HG02571 (cell line): ENCODE data around the gene TUBA3D.
A peak's percentile ranks its signal among the peaks of the same experiment; 100 is the strongest.
"Not testable (repeated sequence)": the region's sequence is repeated elsewhere in the genome, so short reads cannot be mapped to it uniquely, and the experiment has no call there.

Experiments used
- ATAC-seq: cut with Tn5 transposase; IDR thresholded peaks from one replicate; pipeline ENCODE4 v1.9.1; 2021; ENCODE audit warnings: mild to moderate bottlenecking, moderate library complexity; ENCODE audit not compliant: unreplicated experiment

Gene TUBA3D

DNA sequence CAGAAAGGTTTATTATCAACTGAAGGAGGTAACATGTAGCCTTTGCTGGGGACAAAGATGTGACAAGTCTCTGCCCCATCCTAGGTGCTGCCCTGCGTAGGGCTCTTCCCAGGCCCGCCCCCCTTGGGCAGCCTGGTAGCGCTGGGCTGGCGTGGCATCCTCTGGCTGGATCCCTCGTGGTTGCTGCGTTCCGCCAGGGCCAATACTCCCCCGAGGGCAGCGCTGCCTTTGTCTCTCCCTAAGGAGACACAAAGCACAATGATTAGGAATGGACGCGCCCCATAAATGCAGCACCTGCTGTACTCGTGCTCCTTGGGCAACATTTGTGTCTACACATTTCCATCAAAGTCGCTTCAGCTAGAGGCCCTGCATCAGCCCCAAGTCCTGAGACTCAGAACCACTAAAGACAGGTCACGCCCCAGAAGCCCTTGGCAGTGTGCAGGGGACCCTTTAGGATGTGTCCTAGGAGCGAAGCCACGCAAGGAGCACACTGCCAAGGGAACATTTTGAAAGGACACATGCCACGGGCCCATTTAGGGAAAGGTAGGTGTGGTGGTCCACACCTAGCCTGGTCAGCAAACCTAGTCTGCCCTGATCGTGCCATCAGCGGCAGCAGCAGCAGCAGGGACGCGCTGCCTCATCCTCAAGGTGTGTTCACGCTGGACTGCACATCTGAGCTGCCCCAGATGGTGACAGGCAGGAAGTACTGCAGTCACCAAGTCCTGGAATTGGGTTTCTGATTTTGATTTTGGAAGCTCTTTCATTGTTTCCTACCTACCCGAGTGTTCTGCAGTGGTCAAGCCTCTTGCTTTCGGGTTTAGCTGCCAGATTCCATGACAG, 8.3 kb downstream of the TUBA3D start:
- not testable (repeated sequence) for ATAC-seq

DNA sequence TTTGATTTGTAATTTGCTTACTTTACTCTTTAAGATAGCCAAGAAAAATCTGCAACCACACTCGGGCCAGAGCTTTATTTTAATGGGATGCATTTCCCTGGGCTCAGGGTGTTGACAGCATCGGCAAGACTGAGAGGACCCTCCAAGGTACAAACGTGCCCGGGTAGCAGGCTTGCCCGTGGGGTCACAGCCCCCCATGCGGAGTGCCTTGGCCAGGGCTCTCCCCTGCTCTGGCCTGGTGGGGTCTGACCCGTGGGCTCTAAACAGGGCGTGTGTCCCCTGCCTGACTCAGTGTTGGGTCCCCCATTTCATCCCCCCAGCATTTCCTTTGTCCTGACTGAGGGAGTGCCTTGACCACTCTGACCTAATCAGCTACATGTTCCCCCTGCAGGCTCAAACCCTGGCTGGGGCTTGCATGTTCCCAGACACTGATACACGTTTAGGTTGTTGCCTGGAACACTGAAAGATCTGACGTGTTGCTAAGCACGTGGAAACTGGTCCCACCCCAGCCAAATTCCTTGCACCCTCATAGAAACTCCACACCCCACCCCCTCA, 9.1 kb downstream of the TUBA3D start:
- ATAC-seq, result not testable (repeated sequence)

DNA sequence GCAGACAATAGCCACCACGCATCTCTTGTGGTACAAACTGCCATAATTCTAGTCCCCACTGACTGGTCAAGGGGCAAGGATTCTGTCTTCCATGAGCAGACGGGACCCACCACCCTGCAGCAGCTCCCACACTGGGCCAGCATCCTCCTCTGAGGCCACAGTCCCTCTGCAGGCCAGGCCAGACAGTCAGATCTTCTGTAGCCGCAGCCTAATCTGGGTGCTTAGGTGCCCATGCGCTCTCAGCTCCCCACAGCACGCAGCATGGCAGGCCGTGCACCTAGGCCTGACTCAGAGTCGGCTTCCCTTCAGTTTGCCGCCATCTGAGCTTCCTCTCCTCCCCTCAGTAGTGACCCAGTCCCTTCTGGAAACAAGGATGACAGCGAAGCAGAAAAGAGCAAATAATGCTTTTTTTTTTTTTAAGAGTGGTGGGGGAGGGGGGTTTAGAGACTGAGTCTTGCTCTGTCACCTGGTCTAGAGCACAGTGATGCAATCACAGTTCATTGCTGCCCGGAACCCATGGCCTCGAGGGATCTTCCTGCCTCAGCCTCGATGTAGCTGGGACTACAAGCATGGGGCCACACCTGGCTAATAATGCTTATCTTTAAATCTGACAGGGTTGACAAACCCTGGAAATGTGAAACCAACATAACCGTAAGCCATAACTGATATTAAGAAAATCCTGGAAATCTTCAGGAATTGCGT, 10.4 kb downstream of the TUBA3D start:
- ATAC-seq, result not testable (repeated sequence)

DNA sequence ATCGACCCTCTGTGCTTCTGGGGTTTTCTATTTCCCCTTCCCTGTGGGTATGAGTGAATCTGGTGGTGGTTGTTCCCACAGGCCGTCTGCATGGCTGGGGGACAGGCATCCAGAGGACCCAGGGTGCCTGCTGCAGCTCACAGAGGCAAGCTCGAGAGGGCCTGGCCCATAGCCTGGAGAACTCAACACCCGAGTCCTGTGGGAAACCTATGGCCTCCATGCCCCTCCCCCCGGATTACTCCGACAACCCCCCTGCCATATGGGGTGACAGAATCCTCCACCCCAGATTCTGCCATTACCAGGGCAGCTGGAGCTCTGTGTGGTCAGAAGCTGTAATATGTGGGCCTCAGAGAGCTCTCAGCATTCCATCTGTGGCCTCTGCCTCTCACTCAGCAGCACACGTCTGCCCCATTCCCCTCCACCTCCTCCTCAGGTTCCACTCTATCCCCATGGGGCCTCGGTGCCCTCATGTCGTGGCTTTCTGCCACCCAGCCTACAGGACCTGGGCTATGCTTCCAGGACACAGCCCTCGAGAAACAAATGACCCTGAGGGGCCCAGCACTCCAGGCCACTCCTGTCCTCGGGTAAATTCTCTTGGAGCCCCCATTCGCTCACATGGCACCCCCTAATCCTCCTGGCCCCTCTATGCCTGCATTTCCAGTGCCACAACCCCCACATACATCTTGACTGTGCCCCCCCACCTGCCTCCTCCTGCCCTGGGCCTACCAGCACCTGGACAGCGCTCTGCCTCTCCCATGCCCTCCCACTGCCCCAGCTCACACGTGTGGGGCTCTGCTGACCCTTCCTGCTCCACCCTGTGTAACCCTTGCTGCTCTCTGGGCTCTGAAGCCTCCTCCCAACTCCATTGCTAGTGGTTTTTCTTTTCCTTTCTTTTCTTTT, 12.6 kb downstream of the TUBA3D start:
- ATAC-seq, result no peak

DNA sequence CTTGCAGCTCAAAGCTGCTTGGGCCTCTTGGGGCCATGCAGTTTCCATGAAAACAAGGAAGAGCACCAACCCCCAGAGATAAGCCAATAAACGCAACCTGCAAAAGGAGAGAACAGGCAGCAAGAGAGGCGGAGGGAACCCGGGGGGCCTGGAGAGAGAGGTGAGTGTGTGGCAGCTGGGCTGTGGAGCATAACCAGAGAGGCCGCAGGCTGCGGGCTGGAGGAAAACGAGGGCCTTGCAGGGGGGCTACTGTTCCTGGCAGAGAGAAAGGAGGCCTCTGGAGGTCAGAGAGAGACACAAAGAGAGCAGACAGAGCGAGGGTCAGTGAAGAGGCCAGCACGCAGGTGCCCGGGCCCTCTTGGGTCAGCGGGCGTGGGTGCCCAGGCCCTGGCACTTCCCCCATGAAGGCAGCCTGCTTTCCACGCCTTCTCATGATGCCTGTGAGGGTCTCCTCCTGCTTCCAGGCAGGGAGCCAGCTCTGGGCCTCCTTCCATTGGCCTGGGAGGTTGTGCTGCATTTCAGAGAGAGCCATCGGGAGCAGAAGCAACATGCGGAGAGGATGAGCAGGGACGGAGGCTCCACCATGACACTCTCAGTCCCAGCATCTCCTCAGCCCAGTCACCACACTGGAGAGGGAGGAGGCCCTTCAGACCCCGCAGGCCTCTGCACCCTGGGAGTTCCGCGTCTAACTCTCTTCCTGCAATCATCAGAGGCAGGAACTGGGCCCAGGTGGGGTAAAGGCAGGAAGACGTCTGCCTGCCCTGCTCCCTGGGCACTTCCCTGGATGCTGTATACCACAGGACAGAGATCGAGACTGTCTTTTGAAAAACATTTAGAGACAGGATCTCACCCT, 14.9 kb downstream of the TUBA3D start:
- not testable (repeated sequence) for ATAC-seq

DNA sequence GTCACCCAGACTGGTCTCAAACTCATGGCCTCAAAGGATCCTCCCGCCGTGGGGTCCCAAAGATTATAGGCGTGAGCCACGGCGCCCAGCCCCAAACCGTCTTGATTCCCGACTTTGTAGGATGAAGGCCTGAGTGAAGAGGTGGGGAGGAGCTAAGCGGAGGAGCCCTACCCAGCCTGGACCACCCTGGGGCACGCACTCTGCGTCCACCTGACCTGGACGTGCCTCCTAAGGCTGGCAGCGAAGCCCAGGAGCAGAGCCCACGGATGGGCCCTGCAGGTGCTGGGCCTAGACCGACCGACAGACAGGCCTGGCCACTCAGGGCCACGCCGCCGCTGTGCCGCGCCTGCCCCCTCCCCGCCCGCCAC, 15.5 kb downstream of the TUBA3D start:
- not testable (repeated sequence) for ATAC-seq

DNA sequence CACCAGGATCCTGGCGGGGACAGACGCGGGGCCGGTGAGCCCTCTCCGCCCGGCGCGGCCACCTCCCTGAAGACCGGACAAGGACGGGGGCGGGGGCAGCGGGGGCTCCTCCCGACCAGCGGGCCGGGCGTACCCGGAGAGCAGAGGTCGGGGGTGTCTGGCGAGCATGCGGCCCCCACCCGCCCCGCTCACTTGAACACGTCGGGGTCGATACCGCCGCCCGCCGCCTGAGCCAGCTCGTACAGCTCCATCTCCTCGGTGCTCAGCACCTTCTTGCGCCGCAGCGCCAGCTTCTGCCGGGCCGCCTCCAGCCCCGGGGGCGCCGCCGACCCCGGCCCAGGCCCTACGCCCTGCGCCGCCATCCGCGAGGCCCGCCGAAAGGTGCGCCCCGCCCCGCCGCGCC, 16.1 kb downstream of the TUBA3D start, which contains the start of gene MZT2A:
Gene MZT2A, minus strand, starts transcription at position 383 of the 403 bp plus-strand sequence. Its CDS starts 21 bp downstream, at position 362.
- ATAC-seq, result peak; percentile 7

DNA sequence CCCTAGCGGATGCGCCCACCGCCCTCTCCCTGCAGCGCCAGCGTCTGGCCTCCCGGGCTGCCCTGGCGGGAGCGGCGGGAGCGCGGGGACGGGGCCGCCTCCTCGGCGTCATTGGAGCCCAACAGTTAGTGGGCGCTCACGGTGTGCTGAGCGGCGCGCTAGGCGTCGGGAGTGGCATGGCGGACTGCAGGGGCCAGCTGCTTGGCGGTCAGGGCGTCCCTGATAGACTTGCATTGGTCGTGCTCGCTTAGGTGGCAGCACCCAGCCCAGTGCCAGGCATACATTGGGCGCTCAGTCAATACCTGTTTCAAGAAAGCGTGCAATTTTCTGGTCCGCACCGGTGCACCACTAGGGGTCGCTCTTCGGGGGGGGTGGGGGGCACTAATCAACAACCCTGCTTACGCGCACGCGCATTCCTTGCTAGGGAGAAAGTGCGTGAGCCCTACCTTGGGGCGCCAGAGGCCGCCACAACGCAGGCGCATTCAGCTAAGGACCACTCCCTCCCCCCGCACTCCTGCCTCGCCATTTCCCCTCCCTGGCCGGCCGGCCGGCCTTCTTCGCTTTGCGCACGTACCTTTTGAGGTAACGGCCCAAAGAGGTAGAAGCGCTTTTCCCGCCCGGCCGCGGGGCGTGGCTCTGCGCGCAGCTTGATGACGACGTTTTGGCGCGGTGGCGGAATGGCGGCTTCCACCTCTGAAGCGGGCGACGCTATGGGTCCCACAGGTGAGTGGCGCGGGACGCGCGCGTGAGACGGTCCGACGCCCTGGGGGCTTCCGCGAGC, 16.7 kb downstream of the TUBA3D start:
- peak; percentile 69 for ATAC-seq

DNA sequence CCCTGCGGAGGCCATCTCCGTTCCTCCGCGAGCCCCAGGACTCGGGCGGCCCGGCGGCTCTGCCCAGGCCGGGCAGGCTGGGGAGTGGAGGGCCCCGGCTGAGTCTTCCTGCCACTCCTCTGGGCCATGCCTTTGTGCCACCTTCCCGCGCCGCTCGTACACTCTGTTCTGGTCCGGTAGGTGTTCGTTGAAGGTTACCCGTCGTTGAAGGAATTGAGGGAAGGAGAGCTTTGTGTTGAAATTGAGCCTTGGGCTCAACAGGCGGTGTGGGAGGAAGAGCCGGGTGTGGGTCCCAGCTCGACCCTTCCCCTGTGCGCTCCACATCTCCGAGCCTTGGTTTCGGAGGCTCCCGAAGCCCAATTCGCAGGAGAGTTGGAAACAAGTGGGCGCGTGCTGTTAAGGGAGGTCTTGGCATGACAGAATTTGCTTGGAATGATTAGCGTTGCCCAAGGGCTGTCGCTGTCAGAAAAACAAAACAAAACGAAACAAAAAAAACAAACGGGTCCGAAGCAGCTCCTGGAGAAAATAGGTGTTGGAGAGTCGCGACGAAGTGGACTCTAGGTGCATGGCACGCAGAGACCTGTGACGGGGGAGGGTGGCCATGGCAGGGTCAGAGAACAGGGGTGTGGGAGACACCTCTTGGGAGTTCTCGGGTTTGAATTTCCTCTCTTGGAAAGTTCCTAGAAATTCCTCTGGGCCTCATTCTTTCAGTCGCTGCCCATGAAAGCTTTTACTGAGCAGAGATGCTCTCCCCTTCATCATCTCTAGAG, 17.5 kb downstream of the TUBA3D start:
- ATAC-seq, result peak; percentile 19

DNA sequence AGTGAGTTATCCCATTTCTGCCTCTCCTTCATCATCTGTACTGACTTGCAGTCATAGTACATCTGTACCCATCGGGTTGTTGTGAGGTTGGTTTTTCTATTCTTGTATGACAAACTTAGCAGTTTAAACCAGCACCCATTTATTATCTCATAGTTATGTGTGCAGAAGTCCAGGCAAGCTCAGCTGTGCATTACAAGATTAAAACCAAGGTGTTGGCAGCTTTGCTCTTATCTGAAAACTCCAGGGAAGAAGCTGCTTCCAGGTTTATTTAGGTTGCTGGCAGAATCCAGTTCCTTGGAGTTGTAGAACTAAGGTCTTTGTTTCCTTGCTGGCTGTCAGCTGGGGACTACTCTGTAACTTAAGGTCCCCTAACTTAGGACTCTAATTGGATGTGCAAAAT, 19.6 kb downstream of the TUBA3D start:
- ATAC-seq, result not testable (repeated sequence)

DNA sequence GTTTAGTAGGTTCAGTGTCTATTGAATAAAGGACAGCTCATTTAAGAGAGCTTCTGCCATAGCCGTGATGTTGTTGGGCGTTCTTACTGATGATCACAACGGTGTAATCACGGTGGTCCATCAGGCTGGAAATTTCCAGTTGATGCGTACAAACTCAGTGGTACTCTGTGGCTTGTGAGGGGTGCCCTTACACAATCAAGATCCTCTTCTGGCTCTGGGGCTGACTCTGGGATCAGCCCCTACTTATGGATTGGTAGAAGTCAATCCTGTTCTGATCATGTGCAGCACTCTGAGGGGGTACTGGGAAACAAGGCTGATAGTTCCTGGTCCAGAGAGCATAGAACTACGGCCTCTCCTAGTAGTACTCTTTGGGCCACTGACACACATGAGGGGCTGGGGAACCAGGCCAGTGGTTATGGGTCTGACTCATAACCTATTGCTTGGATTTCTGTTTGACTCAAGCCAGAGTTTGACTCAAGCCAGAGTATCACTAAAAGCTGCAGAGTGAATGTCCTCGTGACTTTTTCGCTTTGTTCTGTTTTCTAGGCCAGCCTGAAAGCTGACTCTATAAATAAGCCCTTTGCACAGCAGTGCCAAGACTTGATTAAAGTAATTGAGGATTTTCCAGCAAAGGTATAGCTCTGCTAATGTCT, 22.5 kb downstream of the TUBA3D start:
- peak; percentile 90 for ATAC-seq

DNA sequence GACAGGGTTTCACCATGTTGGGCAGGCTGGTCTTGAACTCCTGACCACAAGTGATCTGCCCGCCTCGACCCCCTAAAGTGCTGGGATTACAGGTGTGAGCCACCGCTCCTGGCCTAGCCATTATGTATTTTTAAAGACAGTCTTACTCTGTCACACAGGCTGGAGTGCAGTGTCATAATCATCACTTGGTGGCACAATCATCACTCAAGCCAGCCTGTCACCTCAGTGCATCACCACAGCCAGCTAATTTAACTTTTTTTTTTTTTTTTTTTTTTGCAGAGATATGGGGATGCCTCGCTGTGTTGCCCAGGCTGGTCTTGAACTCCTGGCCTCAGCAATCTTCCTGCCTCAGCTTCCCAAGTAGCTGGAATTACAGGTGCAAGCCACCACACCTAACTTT, 27.7 kb downstream of the TUBA3D start:
- not testable (repeated sequence) for ATAC-seq

DNA sequence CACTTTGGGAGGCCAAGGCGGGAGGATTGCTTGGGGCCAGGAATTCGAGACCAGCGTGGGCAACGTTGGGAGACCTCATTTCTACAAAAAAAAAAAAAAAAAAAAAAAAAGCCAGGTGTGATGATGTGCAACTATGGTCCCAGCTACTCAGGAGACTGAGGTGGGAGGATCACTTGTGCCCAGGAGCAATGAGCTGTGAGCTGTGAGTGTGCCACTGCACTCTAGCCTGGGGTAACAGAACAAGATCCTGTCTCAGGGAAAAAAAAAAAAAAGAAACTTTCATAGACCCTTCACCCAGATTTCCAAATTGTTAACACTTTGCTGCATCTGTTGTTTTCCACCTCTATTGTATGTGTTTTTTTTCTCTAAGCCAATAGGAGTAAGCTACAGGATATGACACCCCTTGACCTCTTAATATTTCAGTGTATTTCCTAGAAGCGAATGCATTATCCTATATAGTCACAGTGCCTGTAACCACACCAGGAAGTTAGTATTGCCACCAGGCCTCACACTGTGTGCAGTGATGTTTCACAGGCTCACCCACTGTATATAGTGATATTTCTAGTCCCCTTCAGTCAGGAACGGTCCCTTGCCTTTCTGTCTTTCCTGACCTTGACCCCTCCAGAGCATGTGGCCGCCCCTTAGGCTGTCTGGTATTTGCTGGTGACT, 28.3 kb downstream of the TUBA3D start:
- ATAC-seq, result not testable (repeated sequence)

DNA sequence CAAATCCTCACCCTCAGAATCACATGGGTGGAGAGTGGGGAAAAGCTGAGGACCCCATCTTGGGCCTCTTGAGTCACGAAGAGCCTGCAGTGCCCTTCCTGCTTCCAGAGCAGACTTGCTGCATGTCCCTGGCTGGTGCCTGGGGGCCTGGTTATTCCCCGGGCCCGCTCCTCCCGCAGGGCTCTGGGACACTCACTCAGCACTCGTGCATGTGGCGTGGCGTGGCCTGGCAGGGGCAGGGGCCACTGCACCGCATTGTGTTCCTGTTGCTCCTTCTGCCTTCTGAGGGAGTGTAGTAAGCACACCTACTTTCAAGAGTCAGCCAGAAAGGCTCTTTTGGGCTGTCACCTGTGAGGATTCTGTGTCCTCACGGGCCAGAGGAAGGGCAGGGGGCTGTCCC, 33.7 kb downstream of the TUBA3D start:
- no peak for ATAC-seq

DNA sequence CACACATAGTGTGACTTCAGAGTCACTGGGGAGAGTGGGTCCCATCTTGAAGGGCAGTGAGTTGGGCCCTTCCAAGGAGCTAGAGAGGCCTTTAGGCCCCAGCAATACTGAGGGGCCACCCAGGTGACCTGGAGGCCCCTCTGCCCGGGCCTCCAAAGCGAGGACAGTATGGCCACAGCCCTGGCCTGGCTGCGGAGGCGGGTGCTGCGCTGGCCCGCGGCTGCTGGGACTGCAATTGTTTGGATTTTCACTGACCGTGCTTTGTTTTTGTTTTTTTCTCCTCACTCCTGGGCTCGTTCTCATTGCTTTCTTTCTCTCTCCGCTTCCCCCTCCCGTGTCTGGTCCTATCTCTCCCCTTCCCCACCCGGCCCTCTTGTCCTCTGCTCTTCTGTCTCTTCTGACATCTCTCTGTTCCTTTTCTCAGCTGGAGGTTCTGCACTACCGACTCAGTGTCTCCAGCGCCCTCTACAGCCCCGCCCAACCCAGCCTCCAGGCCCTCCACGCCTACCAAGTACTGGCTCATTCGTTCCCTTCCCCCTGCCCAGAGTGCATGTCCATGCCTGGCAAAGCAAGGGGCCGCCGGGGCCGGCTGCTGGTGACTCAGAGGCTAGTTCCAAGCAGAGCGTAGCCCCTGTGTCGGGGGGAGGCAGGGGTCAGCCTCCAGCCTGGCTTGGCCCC, 35.5 kb downstream of the TUBA3D start:
- ATAC-seq, result not testable (repeated sequence)

DNA sequence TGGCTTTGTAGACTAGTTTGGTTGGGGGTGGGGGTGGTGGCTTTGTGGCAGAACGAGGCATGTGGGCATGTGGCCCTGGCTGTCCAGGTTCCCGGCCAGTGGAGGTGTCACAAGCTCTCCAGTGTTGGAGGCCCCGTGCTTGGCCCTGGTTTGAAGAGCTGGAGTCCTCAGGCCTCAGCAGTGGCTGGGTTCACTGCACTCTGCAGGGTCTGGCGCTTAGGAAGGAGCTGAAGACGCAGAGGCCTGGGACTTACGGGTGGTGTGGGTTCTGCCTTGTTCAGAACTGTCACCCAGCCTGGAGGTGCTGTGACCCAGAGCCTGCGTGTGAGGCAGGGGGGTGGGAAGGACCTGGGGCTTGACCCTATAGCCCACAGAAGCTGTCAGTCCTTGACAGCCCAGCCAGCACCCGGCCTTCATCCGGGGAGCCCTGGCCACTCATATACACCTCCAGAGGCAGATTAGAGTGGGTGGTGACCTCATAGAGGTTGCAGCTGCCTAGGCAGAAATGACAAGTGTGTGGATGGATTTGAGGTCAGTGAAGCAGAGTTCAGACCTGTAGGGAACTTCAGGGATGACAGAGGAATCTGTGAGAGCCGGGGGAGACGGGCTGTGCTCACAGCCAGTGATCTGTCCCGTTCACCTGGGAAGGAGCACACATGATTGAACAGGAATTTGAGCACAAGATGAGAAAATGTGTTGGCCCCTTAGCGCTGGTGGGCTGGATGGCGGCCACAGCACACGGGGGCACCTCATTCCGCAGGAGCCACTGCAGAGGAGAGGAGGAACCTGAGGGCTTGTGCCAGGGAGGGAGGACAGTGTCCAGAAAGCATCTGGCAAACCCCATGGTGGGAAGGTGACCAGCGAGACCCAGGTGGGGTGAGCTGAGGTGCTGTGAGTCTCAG, 36.3 kb downstream of the TUBA3D start:
- ATAC-seq, result not testable (repeated sequence)
